ENCODE measurements around the gene LYRM1. TPM values are rescaled to one million over a fixed set of nuclear protein-coding genes. Genes with fewer than 3 reads are reported as not detected.

The LYRM1 gene, protein sequence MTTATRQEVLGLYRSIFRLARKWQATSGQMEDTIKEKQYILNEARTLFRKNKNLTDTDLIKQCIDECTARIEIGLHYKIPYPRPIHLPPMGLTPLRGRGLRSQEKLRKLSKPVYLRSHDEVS
- polyA plus RNA-seq: 98.7 and 125 TPM in 2 replicates
- polyA minus RNA-seq: 51.9 and 60.8 TPM in 2 replicates

DNA sequence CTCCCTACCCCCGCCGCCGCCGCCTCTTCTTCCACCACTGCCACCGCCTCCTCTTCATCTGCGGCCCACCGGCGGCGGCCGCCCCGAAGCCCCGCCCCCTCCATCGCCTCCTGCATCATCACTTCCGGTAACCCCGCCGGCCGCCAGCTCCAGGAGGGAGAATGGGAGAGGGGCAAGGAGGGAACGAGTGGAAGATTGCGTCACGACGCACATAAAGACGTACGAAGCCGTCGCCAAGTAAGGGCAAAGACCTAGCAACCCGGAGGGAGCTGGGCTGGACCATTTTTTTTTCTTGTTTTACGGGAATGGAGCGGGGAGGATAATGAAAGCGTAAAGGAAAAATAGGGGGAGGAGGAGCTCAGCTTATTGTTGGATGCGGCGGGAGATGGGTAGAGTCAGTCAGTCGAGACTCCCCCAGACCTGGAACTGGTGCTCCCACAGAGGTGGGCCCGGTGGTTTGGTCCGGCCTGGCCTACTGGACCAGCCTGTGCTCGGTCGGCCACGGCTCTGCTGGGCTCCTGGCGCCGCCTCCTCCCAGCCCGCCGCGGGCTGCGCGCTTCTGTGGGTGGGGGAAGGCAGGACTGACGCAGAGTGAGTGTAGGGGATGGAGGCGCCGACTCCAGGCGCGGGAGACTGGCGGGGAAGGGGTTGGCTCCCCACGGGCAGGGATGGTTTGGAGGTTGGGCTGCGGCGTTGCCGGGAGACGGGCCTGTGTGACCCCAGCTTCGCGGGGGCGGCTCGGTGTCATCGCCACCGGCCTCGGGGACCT is at the start of gene LYRM1, which contains the start of gene DCUN1D3:
Gene LYRM1 (plus strand): TSS at position 473 of the 769 bp plus-strand sequence. CDS start 14,785 bp downstream, outside the sequence.
Gene DCUN1D3 (minus strand): TSS at position 60 of the 769 bp plus-strand sequence. CDS start 37,820 bp downstream, outside the sequence.
- Histone ChIP-seq H3K36me3 (ENCODE audit: insufficient read depth, low read length) (no peaks in the 10 kb centered on the region), H3K79me2 (replicated peaks; ENCODE audit: insufficient read depth, low read length) (peaks cover 59% of the 10 kb centered on the region), H3K27me3 (ENCODE audit: insufficient read depth, low read depth, low read length) (no peaks in the 10 kb centered on the region), H3K9me3 (ENCODE audit: low read length) (no peaks in the 10 kb centered on the region), H3K9ac (ENCODE audit: low read length) (peak within 1 kb of the TSS; percentile 99), H3K4me3 (ENCODE audit: low read length) (peak within 1 kb of the TSS; percentile 83), H3K9me2 (ENCODE audit: insufficient read depth, low read length) (no peaks in the 10 kb centered on the region), H3K4me2 (ENCODE audit: low read length) (peak within 1 kb of the TSS; percentile 87), H4K20me1 (ENCODE audit: insufficient read depth) (no peaks in the 10 kb centered on the region), H3K27ac (ENCODE audit: low read length) (peak within 1 kb of the TSS; percentile 100), H3F3A (ENCODE audit: insufficient read depth, low read length, poor library complexity, severe bottlenecking) (no peaks in the 10 kb centered on the region), H2AFZ (ENCODE audit: low read depth, low read length) (peak within 1 kb of the TSS; percentile 83)
- TF ChIP-seq POLR2AphosphoS5 (IDR thresholded peaks at IDR 0.05) (peak; percentile 87), RAD21 (conservative IDR thresholded peaks at IDR 0.05) (no peak), EZH2 (IDR thresholded peaks at IDR 0.05; ENCODE audit: borderline replicate concordance, insufficient read depth, low read length, poor library complexity, severe bottlenecking) (no peak), MXI1 (conservative IDR thresholded peaks at IDR 0.05; ENCODE audit: poor library complexity, severe bottlenecking) (peak; percentile 68), EP300 (conservative IDR thresholded peaks at IDR 0.05; ENCODE audit: poor library complexity, severe bottlenecking) (peak; percentile 83), TAF1 (IDR thresholded peaks at IDR 0.05; ENCODE audit: low read depth) (no peak), SMC3 (conservative IDR thresholded peaks at IDR 0.05; ENCODE audit: poor library complexity) (peak; percentile 30)
- TF ChIP-seq, protein P1, sequence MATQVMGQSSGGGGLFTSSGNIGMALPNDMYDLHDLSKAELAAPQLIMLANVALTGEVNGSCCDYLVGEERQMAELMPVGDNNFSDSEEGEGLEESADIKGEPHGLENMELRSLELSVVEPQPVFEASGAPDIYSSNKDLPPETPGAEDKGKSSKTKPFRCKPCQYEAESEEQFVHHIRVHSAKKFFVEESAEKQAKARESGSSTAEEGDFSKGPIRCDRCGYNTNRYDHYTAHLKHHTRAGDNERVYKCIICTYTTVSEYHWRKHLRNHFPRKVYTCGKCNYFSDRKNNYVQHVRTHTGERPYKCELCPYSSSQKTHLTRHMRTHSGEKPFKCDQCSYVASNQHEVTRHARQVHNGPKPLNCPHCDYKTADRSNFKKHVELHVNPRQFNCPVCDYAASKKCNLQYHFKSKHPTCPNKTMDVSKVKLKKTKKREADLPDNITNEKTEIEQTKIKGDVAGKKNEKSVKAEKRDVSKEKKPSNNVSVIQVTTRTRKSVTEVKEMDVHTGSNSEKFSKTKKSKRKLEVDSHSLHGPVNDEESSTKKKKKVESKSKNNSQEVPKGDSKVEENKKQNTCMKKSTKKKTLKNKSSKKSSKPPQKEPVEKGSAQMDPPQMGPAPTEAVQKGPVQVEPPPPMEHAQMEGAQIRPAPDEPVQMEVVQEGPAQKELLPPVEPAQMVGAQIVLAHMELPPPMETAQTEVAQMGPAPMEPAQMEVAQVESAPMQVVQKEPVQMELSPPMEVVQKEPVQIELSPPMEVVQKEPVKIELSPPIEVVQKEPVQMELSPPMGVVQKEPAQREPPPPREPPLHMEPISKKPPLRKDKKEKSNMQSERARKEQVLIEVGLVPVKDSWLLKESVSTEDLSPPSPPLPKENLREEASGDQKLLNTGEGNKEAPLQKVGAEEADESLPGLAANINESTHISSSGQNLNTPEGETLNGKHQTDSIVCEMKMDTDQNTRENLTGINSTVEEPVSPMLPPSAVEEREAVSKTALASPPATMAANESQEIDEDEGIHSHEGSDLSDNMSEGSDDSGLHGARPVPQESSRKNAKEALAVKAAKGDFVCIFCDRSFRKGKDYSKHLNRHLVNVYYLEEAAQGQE (IDR thresholded peaks at IDR 0.05; ENCODE audit: borderline replicate concordance): peak; percentile 96
- TF ChIP-seq, protein P2, sequence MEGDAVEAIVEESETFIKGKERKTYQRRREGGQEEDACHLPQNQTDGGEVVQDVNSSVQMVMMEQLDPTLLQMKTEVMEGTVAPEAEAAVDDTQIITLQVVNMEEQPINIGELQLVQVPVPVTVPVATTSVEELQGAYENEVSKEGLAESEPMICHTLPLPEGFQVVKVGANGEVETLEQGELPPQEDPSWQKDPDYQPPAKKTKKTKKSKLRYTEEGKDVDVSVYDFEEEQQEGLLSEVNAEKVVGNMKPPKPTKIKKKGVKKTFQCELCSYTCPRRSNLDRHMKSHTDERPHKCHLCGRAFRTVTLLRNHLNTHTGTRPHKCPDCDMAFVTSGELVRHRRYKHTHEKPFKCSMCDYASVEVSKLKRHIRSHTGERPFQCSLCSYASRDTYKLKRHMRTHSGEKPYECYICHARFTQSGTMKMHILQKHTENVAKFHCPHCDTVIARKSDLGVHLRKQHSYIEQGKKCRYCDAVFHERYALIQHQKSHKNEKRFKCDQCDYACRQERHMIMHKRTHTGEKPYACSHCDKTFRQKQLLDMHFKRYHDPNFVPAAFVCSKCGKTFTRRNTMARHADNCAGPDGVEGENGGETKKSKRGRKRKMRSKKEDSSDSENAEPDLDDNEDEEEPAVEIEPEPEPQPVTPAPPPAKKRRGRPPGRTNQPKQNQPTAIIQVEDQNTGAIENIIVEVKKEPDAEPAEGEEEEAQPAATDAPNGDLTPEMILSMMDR (IDR thresholded peaks at IDR 0.05; ENCODE audit: poor library complexity, severe bottlenecking): no peak

DNA sequence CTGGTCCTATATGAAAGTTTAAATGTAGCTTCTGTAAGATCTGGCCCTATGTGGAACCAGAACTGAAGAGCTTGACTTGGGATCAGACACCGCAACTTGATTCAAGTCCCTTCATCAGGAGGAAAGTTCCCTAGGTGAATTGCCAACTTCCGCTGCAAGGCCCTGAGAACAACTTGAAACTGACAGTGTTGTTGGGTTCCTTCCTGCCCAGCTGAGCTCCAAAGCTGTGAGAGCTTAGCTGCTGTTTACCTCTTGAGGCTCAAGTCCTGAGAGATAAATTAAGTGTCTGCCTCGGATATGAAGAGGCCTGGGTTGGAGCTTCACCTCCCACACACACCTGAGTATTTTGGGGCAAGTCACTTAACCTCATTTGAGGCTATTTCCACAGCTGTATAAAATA is 49.6 kb upstream of the LYRM1 start:
- Histone ChIP-seq H3K27ac (ENCODE audit: low read length) (no peak overlapping the region), H3K4me2 (ENCODE audit: low read length) (no peak overlapping the region), H4K20me1 (ENCODE audit: insufficient read depth) (no peaks in the 10 kb centered on the region), H3K9ac (ENCODE audit: low read length) (no peak overlapping the region), H3K9me2 (ENCODE audit: insufficient read depth, low read length) (no peaks in the 10 kb centered on the region), H3K4me3 (ENCODE audit: low read length) (no peak overlapping the region), H3K9me3 (ENCODE audit: low read length) (no peaks in the 10 kb centered on the region), H3K27me3 (ENCODE audit: insufficient read depth, low read depth, low read length) (no peaks in the 10 kb centered on the region), H3K36me3 (ENCODE audit: insufficient read depth, low read length) (peaks cover 9% of the 10 kb centered on the region), H3F3A (ENCODE audit: insufficient read depth, low read length, poor library complexity, severe bottlenecking) (no peaks in the 10 kb centered on the region), H3K79me2 (replicated peaks; ENCODE audit: insufficient read depth, low read length) (no peaks in the 10 kb centered on the region), H2AFZ (ENCODE audit: low read depth, low read length) (no peak overlapping the region)
- TF ChIP-seq POLR2AphosphoS5 (IDR thresholded peaks at IDR 0.05): no peak
- no peak for TF ChIP-seq TAF1 (IDR thresholded peaks at IDR 0.05; ENCODE audit: low read depth)
- TF ChIP-seq EZH2 (IDR thresholded peaks at IDR 0.05; ENCODE audit: borderline replicate concordance, insufficient read depth, low read length, poor library complexity, severe bottlenecking): no peak
- TF ChIP-seq SMC3 (conservative IDR thresholded peaks at IDR 0.05; ENCODE audit: poor library complexity): no peak
- TF ChIP-seq EP300 (conservative IDR thresholded peaks at IDR 0.05; ENCODE audit: poor library complexity, severe bottlenecking): no peak
- TF ChIP-seq MXI1 (conservative IDR thresholded peaks at IDR 0.05; ENCODE audit: poor library complexity, severe bottlenecking): no peak
- TF ChIP-seq, protein P1 (IDR thresholded peaks at IDR 0.05; ENCODE audit: borderline replicate concordance): no peak
- TF ChIP-seq, protein P2 (IDR thresholded peaks at IDR 0.05; ENCODE audit: poor library complexity, severe bottlenecking): no peak
- no peak for TF ChIP-seq RAD21 (conservative IDR thresholded peaks at IDR 0.05)

Data from neural cell (in vitro differentiated cells).